Stomach (tissue), 4 donors: ENCODE data around the gene SMTNL2.

Experiments
- CTCF ChIP-seq, 7 experiments: fragments of 450-650 bp in 4 of 7; fragments of 200-600 bp in 3 of 7; sonication (generic) in 3 of 7; IDR thresholded peaks; one replicate each; pipeline ENCODE4 v1.5.1; 2016 to 2019; ENCODE audit warnings: antibody characterized with exemption in 7 of 7, control low read depth in 2 of 7, mild to moderate bottlenecking in 1 of 7
- EP300 ChIP-seq: sonication (generic); formaldehyde crosslinking; IDR thresholded peaks from one replicate; pipeline ENCODE4 v1.6.1; 2017; ENCODE audit warnings: antibody characterized with exemption
- POLR2A ChIP-seq, 4 donors: fragments of 450-650 bp; IDR thresholded peaks; one replicate each; pipeline ENCODE4 v1.6.1; 2016; ENCODE audit warnings: antibody characterized with exemption in 4 of 4, control low read depth in 2 of 4, mild to moderate bottlenecking in 1 of 4, moderate library complexity in 1 of 4
- POLR2AphosphoS5 ChIP-seq, 3 donors: sonication (generic); formaldehyde crosslinking; IDR thresholded peaks; one replicate each; pipeline ENCODE4 v1.6.1; 2016; ENCODE audit warnings: antibody characterized with exemption in 3 of 3

DNA sequence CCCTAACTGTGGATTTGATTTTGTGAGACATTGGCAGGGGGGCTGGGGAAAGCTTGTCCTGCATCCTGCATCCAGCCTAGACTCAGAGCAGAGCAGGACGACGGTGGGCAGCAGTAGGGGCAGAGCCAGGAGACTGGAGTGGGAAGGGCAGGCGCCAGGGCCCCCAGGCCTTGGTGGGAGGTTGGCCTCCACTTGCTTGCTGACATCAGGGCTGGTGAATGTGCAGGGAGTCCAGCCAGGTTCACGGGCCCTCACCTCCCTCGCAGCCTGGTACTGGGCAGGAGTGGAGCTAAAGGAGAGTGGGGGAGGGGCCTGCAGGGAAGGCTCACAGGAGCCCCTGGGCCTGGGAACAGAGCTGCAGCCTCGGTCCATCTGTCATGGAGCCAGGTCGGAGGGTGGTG lies 2.2 kb upstream of the SMTNL2 start:
- TF ChIP-seq CTCF (IDR thresholded peaks at IDR 0.05) (no peak), POLR2A (IDR thresholded peaks at IDR 0.05) (no peak), POLR2AphosphoS5 (IDR thresholded peaks at IDR 0.05) (no peak), EP300 (no peak)
